ENCODE results near the gene SEMA4A.
"Not testable (repeated sequence)": the region's sequence is repeated elsewhere in the genome, so short reads cannot be mapped to it uniquely, and the experiment has no call there.

Gene SEMA4A

DNA sequence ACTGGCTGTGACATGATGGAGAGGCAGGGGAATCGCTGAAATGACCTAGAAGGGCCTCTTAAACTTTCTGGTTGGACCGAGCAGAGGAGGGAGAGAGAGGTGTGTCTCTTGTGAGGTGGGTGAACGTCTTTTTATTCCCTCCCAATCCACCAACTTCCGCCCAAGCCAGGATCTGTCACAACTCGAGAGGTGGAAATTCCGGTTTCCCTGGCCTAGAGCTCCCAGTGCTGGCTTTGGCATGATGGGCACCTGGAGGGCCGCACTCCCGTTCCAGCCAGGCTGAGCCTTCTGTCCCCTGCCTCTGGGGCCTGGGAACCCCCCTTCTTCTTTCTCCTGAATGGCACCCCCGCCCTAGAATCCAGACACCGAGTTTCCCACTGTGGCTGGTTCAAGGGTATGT is at the start of gene SEMA4A:
SEMA4A (plus strand) TSS at position 224 of the 400 bp plus-strand sequence. CDS start 994 bp downstream, outside the sequence.
- no peak for DNase-seq (ENCODE audit: low spot score)

DNA sequence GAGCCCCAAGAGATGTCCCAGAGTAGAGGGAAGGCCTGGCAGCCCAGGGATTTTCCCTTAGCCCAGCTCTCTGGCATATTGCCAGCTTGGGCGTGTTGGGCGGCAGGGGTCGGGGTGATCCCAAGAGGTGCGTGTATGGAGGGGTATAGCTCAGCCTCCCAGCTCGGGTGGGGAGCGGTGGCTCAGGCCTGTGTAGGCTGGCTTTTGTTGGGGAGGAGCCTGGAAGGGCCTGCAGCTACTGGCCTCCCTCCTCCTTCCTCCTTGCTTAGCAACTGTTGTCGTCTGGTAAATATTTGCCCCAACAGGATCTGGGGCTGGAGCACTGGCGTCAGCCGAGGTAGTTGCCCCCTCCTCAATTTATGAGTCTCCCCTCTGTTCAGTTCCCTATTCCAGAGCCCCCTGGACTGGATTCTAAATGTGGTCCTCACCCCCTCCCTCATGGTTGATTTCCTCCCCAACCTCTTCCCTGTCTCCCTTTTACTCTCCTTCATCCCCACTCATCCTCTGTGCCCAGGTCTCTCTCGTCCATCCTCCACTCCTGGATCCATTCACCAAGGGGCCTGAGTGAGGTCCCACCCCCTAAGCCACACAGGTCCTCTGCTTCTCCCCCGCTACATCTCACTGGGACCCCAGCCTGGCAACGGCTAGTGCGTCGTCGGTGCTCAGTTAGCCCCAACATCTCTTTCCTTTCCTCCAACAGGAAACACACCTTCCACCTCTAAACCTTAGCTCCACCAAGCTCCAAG is 49.1 kb upstream of the SEMA4A start:
- DNase-seq (ENCODE audit: low spot score): no peak

DNA sequence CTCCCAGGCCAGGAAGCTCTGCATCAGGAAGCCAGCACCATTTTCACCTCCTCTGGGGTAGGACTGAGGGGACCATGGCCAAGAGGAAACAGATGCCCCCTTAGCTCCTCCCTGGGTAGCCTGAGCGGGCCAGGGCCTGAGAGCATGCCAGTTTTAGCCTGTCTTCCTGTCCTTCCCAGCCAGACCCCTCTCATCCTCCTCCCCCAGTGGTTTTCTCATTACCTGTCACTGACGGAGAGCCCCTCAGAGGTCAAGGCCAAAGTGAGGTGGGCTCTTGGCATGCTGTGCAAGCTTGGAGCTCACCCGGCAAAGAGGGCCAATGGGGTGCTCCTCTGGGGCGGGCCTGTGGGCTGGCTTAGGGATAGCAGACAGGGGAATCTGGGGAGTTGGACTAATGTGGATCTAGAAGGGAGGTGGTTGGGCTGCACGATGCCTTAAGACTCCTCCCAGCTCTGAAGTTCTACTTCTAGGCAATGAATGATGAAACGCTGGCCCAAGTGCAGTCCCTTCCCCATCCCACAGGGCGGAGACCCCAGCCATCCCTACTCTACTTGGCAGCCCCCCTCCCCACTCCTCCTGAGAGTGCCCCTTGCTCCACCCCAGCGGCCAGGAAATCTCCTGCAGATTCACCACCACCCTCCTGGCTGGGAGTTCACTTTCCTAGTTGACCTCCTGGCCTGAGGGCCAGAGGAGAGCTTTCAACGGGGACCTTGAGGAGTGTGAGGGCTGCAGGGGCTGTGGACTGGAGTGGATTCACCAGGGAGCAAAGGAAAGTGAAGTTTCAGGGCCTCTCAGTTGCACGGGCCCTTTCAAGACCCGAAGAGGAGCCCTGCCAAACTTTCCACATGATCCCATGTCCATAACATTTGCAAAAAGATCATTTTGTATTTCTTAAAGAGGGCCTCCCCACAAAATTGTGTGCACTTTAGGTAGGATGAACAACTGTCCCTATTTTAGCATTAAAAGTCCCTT is 48.2 kb upstream of the SEMA4A start:
- DNase-seq (ENCODE audit: low spot score): no peak

DNA sequence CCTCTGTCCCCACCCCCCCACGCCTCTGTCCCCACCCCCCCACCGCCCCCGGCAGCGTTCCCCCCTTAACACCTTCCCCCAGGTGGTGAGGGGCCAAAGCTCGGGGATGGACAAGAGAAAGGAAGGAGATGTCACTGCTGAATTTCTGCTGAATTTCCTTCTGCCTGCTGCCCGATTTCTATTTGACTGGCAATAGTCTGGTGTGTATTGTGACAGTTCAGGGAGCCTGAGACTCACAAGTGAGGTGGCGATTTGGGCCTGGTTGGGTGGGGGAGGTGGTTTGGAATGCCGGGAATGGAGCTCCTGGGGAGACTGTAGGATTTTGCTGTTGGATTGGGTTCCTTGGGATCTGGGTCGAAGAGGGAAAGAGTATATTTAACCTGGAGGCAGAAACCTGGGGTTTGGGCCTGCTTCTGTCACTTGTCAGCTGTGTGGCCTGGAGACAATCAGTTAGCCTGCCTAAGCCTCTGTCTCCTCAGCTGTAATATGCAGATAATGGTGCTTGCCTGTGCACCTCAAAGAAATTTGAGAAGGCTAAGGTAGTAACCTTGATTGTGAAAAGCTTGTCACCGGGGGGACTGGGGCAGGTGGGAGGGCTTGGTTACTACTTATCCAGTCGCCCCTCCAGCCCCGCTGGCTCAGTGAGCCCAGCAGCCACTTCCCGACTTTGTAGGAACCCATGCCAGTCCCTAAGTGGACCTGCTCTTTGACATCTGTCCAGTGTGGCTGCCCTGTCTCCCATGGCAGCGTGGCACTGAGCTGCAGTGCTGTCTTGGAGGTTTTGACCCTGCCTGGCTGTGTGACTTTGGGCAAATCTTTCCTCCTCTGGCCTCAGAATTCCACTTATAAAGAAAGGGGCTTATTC is 46.5 kb upstream of the SEMA4A start:
- peak; percentile 46 for DNase-seq (ENCODE audit: low spot score)

DNA sequence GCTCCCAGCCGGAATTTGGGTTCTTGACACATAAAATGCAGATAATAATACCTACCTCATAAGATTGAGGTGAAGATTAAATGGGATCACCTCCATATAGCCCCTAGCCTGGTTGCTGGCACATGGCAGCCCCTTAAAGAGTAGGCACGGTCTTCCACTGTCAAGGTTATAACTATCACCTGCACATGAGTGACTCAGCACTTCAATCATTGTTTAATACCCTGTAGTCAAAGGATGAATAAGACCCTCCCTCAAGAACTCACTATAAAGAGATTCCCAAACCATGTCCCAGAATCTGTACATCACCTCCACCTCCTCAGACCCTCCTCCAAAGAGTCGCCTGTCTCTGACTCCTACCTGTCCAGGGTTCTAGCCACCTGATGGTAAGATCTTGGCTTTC is 45.3 kb upstream of the SEMA4A start:
- DNase-seq (ENCODE audit: low spot score): no peak

DNA sequence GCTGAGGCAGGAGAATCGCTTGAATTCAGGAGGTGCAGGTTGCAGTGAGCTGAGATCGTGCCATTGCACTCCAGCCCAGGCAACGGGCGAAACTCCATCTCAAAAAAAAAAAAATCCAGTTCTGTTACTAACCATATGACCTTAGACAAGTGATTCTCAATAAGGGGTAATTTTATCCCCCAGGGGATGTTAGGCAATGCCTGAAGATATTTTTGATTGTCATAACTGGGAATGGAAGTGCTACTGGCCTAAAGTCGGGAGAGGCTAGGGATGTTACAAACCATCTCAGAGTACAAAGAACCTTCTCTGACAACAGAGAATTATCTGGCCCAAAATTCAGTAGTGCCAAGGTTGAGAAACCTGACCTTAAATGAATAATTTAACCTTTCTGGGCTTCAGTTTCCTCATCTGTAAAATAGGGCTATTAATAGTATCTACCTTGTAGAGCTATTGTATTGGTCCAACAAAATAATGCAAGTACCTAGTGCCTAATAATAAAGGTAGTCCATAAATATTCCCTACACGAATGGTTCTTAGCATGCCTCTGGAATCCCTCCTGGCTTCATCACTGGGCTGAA is 44.6 kb upstream of the SEMA4A start:
- DNase-seq (ENCODE audit: low spot score): no peak

DNA sequence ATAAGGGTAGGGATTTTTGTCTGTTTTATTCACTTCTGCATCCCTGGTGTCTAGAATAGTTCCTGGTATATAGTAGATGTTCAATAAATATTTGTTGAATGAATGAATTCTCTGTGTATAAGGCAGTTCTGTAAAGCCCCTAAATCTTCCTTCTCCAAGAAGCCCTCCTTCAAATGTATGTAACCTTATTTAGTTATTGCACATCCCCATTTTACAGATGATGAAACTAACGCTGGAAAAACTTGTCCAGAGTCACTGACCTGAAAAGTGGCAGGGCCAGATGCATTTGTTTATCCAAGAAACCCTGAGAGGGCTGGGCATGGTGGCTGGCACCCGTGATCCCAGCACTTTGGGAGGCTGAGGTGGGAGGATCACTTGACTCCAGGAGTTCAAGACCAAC is 43.1 kb upstream of the SEMA4A start:
- DNase-seq (ENCODE audit: low spot score): no peak

DNA sequence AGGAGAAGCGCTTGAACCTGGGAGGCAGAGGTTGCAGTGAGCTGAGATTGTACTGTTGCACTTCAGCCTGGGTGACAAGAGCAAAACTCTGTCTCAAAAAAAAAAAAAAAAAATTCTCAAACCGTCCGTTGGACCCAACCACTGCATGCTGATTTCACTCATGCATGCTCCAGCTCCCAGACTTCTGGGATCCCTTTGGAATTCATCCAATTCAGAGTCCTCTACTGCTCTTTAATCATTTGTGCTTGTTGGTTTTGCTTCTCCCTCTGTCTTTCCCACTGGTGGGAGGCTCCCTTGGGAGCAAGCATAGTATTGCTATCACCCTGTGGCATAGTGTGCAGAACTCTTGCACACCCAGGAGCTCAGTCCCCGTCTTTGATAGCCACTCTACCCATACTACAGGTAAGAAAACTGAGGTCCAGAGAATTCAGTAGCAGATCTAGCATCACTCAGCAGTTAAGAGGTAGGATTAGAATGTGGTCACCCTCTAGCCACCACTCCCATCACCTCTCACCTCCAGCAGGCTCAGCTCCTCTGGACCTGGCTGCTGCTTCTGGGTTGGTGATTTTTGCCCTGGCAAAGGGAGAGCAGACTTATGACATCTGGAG is 41.9 kb upstream of the SEMA4A start:
- DNase-seq (ENCODE audit: low spot score): no peak

DNA sequence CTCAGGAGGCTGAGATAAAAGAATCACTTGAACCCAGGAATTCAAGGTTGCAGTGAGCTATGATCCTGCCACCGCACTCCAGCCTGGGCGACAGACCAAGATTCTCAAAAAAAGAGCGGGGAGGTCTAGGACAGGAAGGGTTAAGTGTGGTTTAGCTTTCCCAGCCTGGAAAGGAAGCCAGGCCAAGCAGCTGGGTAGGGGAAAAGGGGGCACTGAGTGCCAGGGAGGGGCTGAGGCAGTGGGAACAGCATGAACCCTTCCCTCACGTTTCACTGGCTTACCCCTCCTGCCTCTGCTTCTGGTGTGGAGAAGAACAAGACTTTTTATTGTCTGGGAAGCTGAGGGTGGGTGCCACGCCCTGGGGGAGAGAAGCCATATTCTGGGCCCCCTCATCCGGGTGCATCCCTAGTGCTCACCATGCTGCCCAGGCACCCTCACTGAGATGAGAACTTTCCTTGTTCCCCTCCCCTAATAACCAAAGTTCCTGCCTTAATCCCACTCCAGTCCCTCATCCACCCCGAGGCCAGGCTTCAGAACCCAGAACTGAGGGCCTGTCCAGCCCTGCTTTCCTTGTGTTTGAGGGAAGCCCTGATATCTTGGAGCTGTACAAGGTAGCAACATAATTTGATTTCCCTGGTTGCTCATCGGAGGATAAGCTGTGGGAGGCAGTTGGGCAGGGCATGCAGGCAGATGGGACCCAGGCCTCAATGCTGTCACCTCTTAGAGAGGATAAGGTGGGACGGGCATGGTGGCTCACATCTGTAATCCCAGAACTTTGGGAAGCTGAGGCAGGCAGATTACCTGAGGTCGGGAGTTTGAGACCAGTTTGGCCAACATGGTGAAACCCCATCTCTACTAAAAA is 40.9 kb upstream of the SEMA4A start:
- DNase-seq (ENCODE audit: low spot score): no peak

DNA sequence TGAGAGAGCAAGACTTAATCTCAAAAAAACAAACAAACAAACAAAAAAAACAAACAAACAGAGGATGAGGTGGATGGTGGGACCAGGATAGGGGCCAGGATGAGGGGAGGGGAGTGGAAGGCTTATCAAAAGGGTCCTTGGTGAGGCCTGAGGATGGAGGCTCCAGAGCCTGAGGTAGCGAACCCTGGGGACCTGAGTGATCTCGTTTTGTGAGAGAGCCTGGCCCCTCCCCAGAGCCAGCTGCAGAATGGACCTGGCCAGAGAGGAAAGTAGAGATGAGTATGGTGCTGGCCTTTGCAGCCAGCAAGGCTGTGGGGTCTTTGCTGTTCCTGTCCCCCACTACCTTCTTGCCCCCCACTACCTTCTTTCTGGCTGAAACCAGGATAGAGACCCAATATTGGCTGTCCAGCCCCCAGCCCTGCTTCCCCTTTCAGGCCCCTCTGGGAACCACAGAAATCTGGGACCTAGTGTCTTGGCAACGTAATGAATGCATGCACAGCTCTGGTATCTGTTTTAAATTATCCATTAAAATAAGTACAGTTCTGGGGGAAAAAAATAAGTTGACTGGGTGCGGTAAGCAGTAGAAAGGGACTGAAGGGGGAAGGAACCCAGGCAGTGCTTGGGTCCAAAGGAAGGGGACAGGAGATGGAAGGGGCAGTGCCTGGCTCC is 40.0 kb upstream of the SEMA4A start:
- no peak for DNase-seq (ENCODE audit: low spot score)

DNA sequence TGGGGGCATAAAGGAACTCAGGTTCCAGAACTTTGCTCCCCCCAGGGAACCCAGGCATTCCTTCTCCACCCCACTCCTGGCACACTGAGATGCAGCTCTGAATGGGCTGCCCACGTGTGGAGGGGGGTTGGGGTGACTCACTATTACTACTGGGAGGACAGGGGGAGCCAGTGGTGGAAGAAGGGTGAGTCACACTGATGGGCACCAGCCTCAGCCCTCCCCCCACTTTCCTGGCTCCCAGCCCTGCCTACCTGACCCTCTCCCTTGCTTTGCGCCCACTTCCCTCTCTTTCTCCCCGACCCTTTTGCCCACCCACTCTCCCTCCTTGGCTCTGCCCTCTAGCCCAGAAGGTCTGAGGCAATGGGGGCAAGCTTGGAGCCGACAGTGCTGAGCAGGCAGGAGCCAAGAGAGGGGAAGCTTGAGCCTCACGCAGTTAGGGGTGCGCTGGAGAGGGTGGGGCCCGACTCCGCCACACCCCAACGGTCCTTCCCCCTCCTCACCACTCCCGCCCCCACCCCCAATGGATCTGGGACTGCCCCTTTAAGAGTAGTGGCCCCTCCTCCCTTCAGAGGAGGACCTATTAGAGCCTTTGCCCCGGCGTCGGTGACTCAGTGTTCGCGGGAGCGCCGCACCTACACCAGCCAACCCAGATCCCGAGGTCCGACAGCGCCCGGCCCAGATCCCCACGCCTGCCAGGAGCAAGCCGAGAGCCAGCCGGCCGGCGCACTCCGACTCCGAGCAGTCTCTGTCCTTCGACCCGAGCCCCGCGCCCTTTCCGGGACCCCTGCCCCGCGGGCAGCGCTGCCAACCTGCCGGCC is 39.1 kb upstream of the SEMA4A start, which contains the start of gene LMNA:
LMNA (plus strand) TSS at position 611 of the 818 bp plus-strand sequence. CDS start 208 bp downstream, outside the sequence.
- no peak for DNase-seq (ENCODE audit: low spot score)

DNA sequence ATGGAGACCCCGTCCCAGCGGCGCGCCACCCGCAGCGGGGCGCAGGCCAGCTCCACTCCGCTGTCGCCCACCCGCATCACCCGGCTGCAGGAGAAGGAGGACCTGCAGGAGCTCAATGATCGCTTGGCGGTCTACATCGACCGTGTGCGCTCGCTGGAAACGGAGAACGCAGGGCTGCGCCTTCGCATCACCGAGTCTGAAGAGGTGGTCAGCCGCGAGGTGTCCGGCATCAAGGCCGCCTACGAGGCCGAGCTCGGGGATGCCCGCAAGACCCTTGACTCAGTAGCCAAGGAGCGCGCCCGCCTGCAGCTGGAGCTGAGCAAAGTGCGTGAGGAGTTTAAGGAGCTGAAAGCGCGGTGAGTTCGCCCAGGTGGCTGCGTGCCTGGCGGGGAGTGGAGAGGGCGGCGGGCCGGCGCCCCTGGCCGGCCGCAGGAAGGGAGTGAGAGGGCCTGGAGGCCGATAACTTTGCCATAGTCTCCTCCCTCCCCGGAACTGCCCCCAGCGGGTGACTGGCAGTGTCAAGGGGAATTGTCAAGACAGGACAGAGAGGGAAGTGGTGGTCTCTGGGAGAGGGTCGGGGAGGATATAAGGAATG is 38.4 kb upstream of the SEMA4A start:
- no peak for DNase-seq (ENCODE audit: low spot score)

DNA sequence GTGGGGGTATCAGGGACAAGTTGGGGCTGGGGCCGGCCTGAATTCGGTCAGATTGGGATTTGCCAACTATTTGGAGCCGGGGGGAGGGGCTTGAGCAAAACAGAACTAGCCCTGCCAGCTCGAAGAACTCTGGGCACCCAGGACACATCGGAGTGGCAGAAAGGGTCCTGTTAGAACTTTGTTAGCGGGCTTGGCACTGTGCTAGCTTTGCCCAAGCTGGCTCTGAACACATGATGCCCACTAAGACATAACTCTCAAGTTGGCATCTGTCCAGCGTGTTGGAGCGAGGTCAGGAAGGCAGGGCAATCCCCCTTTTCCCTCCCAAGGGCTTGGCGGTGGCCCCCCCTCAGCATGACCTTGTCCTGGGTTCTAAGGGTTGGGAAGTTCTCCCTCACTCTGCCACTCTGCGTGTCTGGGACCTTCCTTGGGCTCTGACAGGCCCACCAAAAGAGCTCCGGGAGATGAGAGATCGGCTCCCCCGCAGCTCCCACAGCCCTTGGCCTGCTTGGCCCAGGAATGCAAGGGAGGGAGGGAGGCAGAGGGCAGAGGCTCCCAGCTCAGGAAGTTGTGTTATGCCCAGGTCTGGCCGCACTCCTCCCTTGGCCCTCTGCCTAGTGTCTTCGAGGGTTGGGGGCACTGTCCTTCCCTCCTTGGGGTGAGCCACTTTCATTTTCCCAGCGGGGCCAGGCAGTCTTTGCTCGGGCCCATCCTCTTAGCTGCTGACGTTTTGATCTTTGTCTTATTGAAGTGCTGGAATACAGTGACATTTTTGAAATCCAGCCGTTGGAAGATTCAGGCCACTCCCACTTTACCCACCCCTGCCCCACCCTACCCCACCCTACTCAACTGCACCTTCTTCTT is 37.6 kb upstream of the SEMA4A start:
- DNase-seq (ENCODE audit: low spot score): no peak

DNA sequence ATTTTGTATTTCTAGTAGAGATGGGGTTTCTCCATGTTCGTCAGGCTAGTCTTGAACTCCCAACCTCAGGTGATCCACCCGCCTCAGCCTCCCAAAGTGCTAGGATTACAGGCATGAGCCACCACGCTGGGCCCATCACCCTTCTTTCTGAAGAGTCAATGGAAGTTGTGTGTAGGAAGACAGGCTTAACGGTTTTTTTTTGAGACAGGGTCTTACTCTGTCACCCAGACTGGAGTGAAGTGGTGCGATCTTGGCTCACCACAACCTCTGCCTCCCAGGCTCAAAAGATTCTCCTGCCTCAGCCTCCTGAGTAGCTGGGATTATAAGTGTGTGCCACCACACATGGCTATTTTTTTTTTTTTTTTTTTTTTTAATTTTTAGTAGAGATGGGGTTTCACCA is 36.7 kb upstream of the SEMA4A start:
- not testable (repeated sequence) for DNase-seq (ENCODE audit: low spot score)

DNA sequence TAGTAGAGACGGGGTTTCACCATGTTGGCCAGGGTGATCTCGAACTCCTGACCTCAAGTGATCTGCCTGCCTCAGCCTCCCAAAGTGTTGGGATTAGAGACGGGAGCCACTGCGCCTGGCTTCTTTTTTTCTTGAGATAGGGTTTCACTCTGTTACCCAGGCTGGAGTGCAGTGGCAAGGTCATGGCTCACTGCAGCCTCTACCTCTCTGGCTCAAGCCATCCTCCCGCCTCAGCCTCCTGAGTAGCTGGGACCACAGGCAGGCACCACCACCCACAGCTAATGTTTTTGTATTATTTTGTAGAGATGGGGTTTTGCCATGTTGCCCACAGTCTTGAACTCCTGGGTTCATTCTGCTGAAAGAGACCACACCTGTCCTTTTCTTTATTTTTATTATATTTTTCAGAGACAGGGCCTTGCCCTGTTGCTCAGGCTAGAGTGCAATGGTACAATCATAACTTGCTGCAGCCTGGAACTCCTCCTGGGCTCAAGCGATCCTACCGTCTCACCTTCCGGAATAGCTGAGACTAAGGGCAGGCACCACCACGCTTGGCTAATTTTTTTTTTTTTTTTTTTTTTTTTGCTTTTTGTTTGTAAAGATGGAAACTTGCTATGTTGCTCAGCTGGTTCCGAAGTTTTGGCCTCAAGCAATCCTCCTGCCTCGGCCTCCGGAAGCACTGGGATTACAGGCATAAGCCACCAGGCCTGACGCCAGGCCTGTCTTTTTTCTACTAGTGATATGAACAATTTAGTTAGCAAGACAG is 35.8 kb upstream of the SEMA4A start:
- DNase-seq (ENCODE audit: low spot score): no peak

DNA sequence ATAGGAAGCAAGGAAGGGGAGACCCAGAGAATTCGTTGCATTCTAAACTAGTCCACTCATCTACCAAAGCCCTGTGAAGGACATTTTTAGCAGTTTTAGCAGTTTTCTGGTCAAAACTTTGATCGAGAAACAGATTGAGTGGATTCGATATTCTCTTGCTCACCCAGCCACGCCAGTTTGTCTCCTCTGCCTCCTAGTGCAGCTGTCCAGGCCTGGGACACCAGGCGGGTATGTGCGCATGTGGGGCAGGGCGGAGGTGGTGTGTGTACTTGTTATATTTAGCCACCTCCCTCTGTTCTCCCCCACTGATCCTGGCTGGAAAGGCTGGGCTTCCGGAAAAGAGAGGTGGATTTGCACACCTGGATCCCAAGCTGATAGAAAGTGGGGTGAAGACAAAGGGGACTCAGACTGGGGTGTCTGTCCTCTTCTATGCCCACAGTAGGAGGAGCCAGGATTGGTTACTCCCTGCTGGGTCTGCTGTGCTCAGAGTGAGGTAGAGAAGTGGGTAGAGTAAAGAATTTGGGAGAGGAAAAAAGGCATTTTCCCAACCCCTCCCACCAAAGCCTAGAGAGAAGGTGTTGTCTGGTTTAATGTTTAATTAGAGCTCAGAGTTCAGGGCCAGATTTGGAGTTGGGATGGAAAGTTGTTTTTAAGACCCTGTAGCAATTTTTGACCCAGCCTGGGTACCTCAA is 35.1 kb upstream of the SEMA4A start:
- no peak for DNase-seq (ENCODE audit: low spot score)

All from NAMALWA (cell line).